HK-2 (cell line): Measurements from ENCODE around the gene TC2N.
"Not testable (repeated sequence)": the region's sequence is repeated elsewhere in the genome, so short reads cannot be mapped to it uniquely, and the experiment has no call there.

Experiments
- DNase-seq: peaks from one replicate; pipeline ENCODE4 v3.0.0-alpha.2; 2018; ENCODE audit not compliant: unreplicated experiment

The TC2N gene

GRCh38 chr14:91835197-91835919 is 32.0 kb downstream of the TC2N start:
- no peak for DNase-seq

GRCh38 chr14:91834571-91834970 is 32.8 kb downstream of the TC2N start:
- no peak for DNase-seq

GRCh38 chr14:91831337-91831736 is 36.0 kb downstream of the TC2N start:
- no peak for DNase-seq

GRCh38 chr14:91830777-91831176 is 36.6 kb downstream of the TC2N start:
- DNase-seq, result no peak

DNA sequence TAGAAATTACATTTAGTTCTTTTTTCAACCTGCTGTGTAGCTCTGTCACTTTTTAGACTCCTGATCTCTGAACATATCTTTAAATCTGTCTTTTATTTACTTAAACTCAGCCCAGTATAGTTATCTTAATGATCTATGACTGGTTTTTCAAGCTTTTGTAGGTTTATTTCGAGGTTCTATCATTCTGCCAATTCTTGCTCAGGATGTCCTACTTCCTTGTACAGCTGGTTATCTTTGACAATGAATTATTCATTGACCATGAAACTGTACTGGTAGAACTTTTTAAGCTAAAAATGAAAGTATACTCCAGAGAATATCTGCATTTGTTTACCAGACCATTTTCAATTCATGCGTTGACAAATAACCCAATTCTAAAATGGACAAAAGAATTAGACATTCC is 37.8 kb downstream of the TC2N start:
- DNase-seq, result no peak

DNA sequence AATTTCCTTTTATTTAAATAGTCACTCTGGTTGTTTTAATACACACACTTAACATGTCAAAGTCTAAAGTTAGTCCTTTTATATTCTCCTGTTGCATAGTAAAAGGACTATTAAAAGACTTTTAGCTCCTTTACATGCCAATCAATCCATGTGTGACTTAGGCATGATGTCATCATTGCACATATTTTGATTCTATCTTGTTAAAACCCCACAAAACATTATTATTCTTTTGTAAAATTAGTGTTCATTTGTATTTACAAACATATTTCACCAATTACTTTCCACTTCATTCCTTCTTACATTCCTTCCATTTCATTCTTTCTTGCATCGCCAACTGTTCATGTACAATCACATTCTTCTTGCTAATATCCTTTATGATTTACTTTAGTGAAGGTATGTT is 39.6 kb downstream of the TC2N start:
- DNase-seq, result no peak

DNA sequence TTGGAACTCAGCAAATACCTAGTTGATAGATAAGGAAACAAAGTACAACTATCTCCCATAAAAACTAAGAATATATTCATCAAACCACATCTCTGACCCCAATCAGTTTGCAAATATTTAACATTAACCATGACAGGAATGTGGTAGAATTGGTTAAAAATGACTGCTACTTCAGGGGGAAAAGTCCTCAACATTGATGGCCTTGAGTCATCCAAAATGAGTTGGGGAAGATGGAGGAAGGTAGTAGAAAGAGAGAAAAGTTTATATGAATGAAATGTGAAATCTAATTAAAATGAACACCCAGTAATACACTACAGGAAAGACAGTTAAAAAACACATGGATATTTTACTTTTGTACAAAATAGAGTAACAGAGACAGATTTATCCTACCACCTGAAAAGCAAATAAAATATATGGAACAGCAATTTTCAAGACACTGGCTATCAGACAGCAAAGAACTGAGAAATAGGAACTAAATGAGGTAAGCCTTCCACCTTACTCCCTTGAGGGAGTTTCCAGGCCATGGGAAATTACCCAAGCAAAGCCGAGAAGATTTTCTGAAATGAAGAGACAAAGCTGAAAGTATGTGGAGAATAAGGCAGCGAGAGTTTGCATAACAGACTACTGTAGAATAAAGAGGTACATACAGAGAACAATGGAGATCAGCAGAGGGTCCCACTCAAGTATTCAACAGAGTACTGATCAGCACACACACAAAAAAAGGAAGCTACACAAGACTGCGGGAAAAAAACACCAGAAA is 49.6 kb downstream of the TC2N start:
- DNase-seq, result no peak

DNA sequence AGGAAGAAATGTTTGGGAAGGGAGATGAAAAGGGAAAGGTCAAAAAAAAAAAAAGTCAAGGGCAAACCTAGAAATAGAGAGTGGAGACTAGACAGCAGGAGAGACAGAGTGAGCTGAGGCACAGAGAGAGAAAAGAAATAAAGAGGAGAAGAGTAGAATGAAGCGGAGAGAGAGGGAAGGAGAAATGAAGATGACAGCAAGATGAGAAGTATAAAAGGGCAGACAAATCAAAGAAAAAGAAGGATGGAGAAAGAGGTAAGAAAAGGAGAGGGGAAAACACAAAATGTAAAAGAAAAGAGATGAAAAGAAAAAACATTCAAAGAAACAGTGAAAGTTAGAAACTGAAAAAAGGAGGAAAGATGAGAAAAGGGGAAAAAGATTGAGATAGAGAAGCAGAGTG is 53.0 kb downstream of the TC2N start:
- DNase-seq, result no peak

DNA sequence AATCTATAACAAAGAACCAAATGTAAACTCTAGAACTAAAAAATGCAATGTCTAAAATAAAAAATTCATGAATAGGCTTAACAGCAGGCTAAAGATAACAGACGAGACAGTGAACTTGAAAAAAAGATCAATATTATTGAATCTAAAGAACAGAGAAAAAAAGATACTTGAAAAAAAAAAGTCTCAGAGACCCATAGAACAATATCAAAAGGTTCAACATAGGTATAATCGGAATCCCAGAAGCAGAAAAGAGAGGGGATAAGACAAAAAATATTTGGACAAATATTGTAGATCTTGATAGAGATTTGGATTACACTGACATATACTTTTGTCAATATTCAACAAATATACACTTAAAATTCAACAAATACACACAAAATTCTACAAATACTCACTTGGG is 56.6 kb downstream of the TC2N start:
- DNase-seq, result no peak

DNA sequence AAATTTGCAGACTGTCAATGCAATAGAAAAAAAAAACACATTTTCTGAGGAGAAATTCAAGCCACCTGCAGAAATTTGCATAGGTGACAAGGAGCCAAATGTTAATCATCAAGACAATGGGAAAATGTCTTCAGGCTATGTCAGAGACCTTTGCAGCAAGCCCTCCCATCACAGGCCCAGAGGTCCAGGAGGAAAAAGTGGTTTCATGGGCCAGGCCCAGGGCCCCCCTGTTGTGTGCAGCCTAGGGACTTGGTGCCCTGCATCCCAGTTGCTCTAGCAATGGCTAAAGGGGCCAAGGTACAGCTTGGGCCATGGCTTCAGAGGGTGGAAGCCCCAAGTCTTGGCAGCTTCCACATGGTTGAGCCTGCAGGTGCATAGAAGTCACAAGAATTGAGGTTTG is 60.6 kb downstream of the TC2N start:
- no peak for DNase-seq

DNA sequence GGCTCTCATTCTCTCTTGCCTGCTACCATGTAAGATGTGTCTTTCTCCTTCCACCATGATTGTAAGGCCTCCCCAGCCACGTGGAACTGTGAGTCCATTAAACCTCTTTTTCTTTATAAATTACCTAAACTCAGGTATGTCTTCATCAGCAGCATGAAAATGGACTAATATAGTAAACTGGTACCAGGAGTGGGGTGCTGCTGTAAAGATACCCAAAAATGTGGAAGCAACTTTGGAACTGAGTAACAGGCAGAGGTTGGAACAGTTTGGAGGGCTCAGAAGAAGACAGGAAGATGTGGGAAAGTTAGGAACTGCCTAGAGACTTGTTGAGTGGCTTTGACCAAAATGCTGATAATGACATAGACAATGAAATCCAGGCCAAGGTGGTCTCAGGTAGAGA is 61.2 kb downstream of the TC2N start:
- not testable (repeated sequence) for DNase-seq

DNA sequence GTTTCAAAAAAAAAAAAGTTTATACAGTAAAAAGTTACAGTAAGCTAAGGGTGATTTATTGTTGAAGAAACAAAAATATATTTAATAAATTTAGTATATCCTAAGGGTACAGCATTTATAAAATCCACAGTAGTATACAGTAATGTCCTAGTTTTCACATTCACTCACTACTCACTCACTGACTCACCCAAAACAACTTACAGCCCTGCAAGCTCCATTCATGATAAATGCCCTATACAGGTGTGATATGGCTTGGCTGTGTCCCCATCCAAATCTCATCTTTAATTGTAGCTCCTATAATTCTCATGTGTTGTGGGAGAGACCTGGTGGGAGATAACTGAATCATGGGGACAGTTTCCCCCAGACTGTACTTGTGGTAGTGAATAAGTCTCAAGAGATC is 61.7 kb downstream of the TC2N start:
- no peak for DNase-seq

- DNase-seq, result no peak
These were observed 66.0 kb downstream of the TC2N start for GRCh38 chr14:91801358-91801757.

DNA sequence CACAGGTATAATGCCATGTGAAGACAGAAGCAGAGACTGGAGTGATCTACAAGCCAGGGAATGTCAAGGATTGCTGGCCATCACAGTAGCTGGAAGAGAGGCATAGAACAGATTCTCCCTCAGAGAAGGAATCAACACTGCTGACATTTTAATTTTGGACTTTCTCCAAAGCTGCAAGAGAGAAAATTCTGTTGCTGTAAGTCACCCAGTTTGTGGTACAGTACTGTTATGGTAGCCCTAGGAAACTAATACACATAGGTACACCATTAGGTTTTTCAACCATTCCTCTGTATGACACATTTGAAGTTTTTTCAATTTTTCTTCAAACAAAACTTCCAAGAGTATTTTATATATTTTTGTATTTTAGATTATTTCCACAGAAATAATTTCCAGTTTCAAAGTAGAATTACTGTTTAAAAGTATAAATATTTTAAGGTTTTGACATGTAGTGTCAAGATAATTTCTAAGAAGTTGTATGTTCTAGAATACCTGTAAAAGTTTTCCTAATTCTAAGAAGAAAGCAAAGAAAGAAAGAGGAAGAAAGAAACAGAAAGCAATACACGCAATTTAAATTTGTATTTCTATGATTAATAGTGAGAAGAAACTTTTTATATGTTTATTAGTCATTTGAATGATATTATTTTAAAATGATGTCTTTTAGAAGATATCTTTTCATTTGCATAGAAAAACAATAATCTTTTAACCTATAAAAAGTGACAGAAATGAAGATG is 70.6 kb downstream of the TC2N start:
- DNase-seq, result no peak

DNA sequence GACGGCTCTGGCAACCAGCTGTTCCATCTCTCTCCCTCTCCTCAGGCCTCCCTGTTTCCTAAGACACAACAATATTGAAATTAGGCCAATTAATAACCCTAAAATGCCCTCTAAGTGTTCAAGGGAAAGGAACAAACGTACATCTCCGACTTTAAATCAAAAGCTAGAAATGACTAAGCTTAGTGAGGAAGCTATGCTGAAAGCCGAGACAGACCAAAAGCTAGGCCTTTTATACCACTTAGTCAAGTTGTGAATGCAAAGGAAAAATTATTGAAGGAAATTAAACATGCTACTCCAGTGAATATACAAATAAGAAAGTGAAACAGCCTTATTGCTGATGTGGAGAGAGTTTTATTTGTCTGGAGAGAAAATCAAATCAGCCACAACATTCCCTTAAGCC is 73.6 kb downstream of the TC2N start:
- DNase-seq, result no peak

GRCh38 chr14:91786188-91786587 is 81.1 kb downstream of the TC2N start:
- DNase-seq, result no peak

GRCh38 chr14:91780452-91780851 is 86.9 kb downstream of the TC2N start:
- DNase-seq, result no peak

- DNase-seq, result no peak
These were observed 89.1 kb downstream of the TC2N start for GRCh38 chr14:91778217-91778616.

- no peak for DNase-seq
These were observed 92.9 kb downstream of the TC2N start for GRCh38 chr14:91774140-91775096.

DNA sequence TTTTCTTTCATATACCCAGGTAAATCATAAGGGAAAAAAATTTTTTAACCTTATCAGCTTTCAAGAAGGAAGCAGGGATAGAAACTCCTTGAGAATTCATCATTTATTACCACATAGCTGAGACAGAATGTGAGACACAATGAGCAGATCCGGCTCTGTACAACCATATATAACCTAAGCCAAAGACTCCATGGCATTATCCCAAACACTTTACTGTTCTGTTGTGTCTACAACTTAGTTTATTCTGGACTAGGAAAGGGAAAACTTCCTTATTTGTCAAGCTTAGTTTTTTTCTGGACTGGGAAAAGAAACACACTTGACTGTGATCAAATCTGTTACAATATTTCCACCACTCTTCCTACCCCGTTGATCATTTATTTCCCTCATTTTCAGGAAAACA is 97.2 kb downstream of the TC2N start:
- no peak for DNase-seq

- DNase-seq, result no peak
These were observed 111.6 kb downstream of the TC2N start for GRCh38 chr14:91755570-91756295.
